ENCODE data around the gene GULP1.
"Not testable (repeated sequence)": the region's sequence is repeated elsewhere in the genome, so short reads cannot be mapped to it uniquely, and the experiment has no call there.

Gene GULP1

DNA sequence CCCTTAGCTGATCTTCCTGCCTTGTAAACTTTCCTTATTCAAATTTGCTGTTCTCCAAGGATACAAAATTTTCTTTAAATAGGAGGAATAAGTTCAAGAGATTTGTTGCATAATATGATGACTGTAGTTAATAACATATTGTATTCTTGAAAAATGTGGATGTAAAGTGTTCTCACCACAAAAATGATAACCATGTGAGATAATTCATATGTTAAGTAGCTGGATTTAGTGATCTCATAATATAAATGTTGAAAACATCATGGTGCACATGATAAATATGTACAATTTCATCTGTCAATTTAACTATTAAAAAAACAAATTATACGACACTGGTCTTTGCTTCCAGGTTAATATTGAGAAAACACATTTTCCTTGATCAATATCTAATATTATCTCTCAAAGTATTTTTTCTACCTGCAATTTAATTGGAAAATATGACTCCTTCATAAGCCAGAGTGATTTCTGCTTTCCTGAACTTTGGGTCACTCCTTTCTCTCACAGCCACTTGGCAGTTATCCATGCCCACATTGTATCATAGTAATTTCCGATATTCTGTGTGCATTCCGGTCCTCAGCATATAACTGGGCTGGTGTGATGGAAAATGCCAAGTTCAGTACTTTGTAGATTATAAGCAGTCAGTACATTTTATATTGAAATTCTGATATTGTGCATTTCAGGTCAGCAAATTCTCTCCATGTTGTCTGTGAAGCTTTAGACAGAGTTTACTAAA is 152.6 kb downstream of the GULP1 start:
- Histone ChIP-seq H3K4me3 (ENCODE audit: low read depth, low read length) (no peak overlapping the region), H3K36me3 (ENCODE audit: control insufficient read depth, insufficient read depth, low read length) (no peaks in the 10 kb centered on the region)

DNA sequence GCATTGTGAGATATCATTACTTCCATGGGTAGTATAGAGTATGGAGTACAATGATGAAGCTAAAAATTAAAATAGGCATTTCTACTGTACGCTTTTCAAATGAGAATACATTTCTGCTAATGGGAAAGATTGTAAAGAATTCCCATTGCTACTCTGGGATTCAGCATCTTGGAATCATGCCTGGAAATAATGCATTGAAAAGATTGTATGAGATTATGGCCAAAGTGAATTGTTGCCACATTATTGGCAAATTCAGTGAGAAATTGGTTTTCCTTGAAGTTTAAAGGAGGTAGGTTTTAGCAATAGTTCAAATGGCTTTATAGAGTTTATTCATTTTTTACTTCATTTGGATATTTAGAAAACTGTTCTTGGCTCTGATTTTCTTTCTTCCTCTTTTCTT is 157.9 kb downstream of the GULP1 start:
- H3K9me3 ChIP-seq (ENCODE audit: control insufficient read depth, insufficient read depth, low read length) = peaks cover 25% of the 10 kb centered on the region
- peaks cover 14% of the 10 kb centered on the region; the same call in 1 of the 2 replicates for H3K36me3 ChIP-seq (ENCODE audit: control insufficient read depth, insufficient read depth, low read length)
- H3K4me1 ChIP-seq (ENCODE audit: control insufficient read depth, insufficient read depth, low read length) = no peaks in the 10 kb centered on the region; the same call in 1 of the 2 replicates
- no peak overlapping the region for H3K9ac ChIP-seq (ENCODE audit: low read depth, low read length)
- H3K27me3 ChIP-seq (ENCODE audit: control insufficient read depth, insufficient read depth, low read length) = no peaks in the 10 kb centered on the region
- H3K27ac ChIP-seq (ENCODE audit: low read depth, low read length) = no peak overlapping the region
- H3K4me3 ChIP-seq (ENCODE audit: low read depth, low read length) = no peak overlapping the region

More for the DNA sequence above, 152.6 kb downstream of the GULP1 start:
- H3K9me3 ChIP-seq (ENCODE audit: control insufficient read depth, insufficient read depth, low read length) = no peaks in the 10 kb centered on the region
- peaks cover 38% of the 10 kb centered on the region for H3K4me1 ChIP-seq (ENCODE audit: control insufficient read depth, insufficient read depth, low read length)
- H3K27ac ChIP-seq (ENCODE audit: low read depth, low read length) = no peak overlapping the region
- H3K9ac ChIP-seq (ENCODE audit: low read depth, low read length) = no peak overlapping the region
- no peaks in the 10 kb centered on the region for H3K27me3 ChIP-seq (ENCODE audit: control insufficient read depth, insufficient read depth, low read length)

DNA sequence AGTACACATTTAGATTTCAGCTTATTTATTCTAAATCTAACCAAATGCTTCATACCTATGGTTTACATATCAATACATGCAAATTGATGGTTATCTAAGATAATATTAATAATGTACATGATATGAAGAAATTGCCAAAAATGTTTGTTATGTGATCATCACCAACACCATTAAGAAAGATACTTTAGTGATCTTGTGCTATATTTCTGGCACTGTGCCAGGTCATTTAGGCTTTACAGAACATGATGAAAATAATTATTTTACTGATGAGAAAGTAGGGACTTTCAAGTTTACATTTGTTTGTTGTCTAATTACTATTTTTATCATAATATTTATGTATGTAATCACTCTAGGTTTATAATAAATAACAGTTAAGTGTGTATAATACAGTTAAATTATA is 158.3 kb downstream of the GULP1 start:
- Histone ChIP-seq H3K27me3 (ENCODE audit: control insufficient read depth, insufficient read depth, low read length) (no peaks in the 10 kb centered on the region), H3K4me3 (ENCODE audit: low read depth, low read length) (no peak overlapping the region), H3K27ac (ENCODE audit: low read depth, low read length) (no peak overlapping the region), H3K4me1 (ENCODE audit: control insufficient read depth, insufficient read depth, low read length) (no peaks in the 10 kb centered on the region; the same call in 1 of the 2 replicates), H3K9ac (ENCODE audit: low read depth, low read length) (no peak overlapping the region), H3K9me3 (ENCODE audit: control insufficient read depth, insufficient read depth, low read length) (peaks cover 28% of the 10 kb centered on the region), H3K36me3 (ENCODE audit: control insufficient read depth, insufficient read depth, low read length) (peaks cover 16% of the 10 kb centered on the region; the same call in 1 of the 2 replicates)

DNA sequence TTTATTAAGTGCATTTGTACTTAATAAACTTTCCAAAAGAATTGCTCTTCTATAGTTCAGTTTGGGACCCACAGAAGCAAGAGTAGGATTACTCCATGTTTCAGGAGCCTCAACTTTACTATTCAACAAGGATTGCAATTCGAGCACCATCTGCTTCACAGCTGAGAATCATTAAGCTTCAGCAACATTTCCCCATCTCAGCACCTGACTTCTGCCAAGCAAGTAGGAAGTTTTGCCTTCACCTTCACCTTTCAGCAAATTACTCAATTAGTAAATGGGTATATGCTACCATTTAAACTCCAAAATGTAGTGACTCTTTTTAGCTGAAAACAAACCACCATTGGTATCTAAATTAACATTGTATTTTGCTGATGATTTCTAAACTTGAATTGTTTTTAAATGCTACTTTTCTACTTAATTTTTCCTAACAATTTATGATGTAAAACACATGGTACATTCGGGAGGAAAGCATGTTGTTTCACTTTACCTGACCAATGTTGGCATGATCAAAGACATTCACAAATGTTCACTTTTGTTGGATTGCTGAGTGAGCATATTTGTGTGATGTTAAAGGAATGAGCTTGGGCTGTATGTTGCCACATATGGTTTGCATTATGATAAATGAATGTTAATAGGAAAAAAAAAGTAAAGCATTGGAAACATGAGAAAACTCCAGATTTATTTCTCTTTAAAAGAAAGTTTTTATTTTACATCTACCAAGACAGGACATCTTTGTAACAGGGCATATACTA is 159.2 kb downstream of the GULP1 start:
- Histone ChIP-seq H3K9me3 (ENCODE audit: control insufficient read depth, insufficient read depth, low read length) (peaks cover 28% of the 10 kb centered on the region), H3K4me3 (ENCODE audit: low read depth, low read length) (no peak overlapping the region), H3K27ac (ENCODE audit: low read depth, low read length) (no peak overlapping the region), H3K4me1 (ENCODE audit: control insufficient read depth, insufficient read depth, low read length) (peaks cover 6% of the 10 kb centered on the region), H3K36me3 (ENCODE audit: control insufficient read depth, insufficient read depth, low read length) (peaks cover 16% of the 10 kb centered on the region; the same call in 1 of the 2 replicates), H3K27me3 (ENCODE audit: control insufficient read depth, insufficient read depth, low read length) (no peaks in the 10 kb centered on the region), H3K9ac (ENCODE audit: low read depth, low read length) (no peak overlapping the region)

DNA sequence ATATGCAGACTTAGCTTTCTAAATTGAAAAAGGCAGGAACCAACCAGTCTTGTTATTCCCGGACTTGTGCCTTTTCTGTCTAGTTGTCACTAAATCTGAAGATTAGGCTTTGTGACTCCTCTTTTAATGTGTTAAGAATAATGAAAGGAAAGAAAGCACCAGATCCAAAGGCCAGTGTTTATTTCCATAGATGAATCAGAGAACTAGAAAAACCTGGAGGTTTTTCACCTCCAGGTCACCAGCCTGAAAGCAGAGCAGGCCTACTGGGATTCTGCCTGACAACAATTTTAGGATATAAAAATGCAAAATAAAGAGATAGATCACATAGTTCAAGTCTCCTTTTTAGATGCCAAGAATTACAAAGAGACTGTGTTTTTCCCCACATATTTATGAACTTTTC is 160.4 kb downstream of the GULP1 start:
- Histone ChIP-seq H3K9me3 (ENCODE audit: control insufficient read depth, insufficient read depth, low read length) (peaks cover 32% of the 10 kb centered on the region), H3K36me3 (ENCODE audit: control insufficient read depth, insufficient read depth, low read length) (peaks cover 16% of the 10 kb centered on the region; the same call in 1 of the 2 replicates), H3K4me1 (ENCODE audit: control insufficient read depth, insufficient read depth, low read length) (peaks cover 16% of the 10 kb centered on the region), H3K4me3 (ENCODE audit: low read depth, low read length) (no peak overlapping the region), H3K27me3 (ENCODE audit: control insufficient read depth, insufficient read depth, low read length) (no peaks in the 10 kb centered on the region), H3K27ac (ENCODE audit: low read depth, low read length) (no peak overlapping the region), H3K9ac (ENCODE audit: low read depth, low read length) (no peak overlapping the region)

DNA sequence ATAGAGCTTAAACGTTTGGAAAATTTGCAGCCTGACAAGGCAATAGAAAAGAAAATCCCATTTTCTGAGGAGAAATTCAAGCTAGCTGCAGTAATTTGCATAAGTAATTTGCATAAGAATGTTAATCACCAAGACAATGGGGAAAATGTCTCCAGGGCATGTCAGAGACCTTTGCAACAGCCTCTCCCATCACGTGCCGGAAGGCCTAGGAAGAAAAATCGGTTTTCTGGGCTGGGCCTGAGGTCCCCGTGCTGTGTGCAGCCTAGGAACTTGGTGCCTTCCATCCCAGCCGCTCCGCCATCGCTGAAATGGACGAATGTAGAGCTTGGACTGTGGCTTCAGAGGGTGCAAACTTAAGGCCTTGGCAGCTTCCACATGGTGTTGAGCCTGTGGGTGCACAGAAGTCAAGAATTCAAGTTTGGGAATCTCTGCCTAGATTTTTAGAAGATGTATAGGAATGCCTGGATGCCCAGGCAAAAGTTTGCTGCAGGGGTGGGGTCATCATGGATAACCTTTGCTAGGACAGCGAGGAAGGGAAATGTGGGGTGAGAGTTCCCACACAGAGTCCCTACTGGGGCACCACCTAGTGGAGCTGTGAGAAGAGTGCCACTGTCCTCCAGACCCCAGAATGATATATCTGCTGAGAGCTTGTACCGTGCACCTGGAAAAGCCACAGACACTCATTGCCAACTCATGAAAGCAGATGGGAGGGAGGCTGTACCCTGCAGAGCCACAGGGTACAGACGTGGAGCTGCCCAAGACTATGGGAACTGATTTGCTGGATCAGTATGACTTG is 164.6 kb downstream of the GULP1 start:
- peaks cover 24% of the 10 kb centered on the region for H3K4me1 ChIP-seq (ENCODE audit: control insufficient read depth, insufficient read depth, low read length)
- H3K27ac ChIP-seq (ENCODE audit: low read depth, low read length) = peak overlapping the region; percentile 83
- no peaks in the 10 kb centered on the region for H3K27me3 ChIP-seq (ENCODE audit: control insufficient read depth, insufficient read depth, low read length)
- H3K4me3 ChIP-seq (ENCODE audit: low read depth, low read length) = no peak overlapping the region; the same call in 1 of the 2 replicates
- H3K36me3 ChIP-seq (ENCODE audit: control insufficient read depth, insufficient read depth, low read length) = peaks cover 16% of the 10 kb centered on the region; the same call in 1 of the 2 replicates
- peaks cover 36% of the 10 kb centered on the region for H3K9me3 ChIP-seq (ENCODE audit: control insufficient read depth, insufficient read depth, low read length)
- peak overlapping the region; percentile 45; the same call in 1 of the 2 replicates for H3K9ac ChIP-seq (ENCODE audit: low read depth, low read length)

DNA sequence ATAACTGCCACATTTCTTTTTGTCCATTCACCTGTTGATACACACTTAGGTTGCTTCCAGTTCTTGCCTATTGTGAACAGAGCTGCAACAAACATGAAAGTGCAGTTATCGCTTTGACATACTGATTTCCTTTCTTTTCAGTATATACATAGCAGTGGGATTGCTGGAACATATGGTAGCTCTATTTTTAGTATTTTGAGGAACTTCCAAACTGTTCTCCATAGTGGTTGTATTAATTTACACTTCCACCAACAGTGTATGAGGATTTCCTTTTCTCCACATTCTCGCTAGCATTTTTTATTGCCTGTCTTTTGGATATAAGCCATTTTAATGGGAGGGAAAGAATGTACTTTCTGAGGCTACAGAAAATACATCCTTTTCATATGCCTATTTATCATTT is 167.4 kb downstream of the GULP1 start:
- Histone ChIP-seq H3K9ac (ENCODE audit: low read depth, low read length) (no peak overlapping the region), H3K36me3 (ENCODE audit: control insufficient read depth, insufficient read depth, low read length) (peaks cover 7% of the 10 kb centered on the region; the same call in 1 of the 2 replicates), H3K27me3 (ENCODE audit: control insufficient read depth, insufficient read depth, low read length) (no peaks in the 10 kb centered on the region), H3K9me3 (ENCODE audit: control insufficient read depth, insufficient read depth, low read length) (peaks cover 16% of the 10 kb centered on the region), H3K4me1 (ENCODE audit: control insufficient read depth, insufficient read depth, low read length) (peaks cover 48% of the 10 kb centered on the region), H3K4me3 (ENCODE audit: low read depth, low read length) (no peak overlapping the region), H3K27ac (ENCODE audit: low read depth, low read length) (no peak overlapping the region)

DNA sequence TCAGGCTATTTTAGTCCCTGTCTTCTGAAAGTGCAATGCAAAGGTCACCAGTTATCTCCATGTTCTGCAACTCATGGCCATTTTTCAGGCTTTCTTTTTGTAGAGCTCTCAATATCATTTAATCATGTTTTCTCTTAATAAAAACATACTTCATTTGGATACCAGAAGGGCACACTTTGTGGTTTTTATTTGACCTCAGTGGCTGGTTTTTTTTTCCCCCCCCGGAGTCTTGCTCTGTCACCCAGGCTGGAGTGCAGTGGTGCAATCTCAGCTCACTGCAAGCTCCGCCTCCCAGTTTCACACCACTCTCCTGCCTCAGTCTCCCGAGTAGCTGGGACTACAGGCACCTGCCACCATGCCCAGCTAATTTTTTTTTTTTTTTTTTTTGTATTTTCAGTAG is 174.4 kb downstream of the GULP1 start:
- not testable (repeated sequence) for H3K4me3 ChIP-seq (ENCODE audit: low read depth, low read length); H3K9ac ChIP-seq (ENCODE audit: low read depth, low read length); H3K27ac ChIP-seq (ENCODE audit: low read depth, low read length); H3K9me3 ChIP-seq (ENCODE audit: control insufficient read depth, insufficient read depth, low read length); H3K36me3 ChIP-seq (ENCODE audit: control insufficient read depth, insufficient read depth, low read length); H3K27me3 ChIP-seq (ENCODE audit: control insufficient read depth, insufficient read depth, low read length)
- H3K4me1 ChIP-seq (ENCODE audit: control insufficient read depth, insufficient read depth, low read length) = peaks cover 49% of the 10 kb centered on the region

DNA sequence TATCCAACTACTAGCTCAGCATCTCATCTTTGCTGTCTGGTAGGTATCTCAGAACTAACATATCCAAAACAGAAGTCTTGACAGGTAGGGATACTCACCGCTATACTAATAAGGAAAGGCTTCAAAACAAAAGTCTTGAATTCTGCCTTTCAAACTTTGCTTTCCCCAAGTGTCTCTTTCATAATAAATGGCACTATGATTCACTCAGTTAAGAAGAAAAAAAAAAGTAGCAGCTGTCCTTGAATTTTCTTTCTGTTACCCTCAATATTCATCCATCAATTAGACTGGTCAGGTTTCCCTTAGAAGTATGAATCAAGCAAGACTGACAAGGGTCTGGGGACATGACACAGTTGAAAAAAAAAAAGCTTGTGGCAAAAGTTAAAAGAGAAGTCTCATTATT is 175.1 kb downstream of the GULP1 start:
- Histone ChIP-seq H3K4me1 (ENCODE audit: control insufficient read depth, insufficient read depth, low read length) (peaks cover 48% of the 10 kb centered on the region), H3K27ac (ENCODE audit: low read depth, low read length) (no peak overlapping the region), H3K9me3 (ENCODE audit: control insufficient read depth, insufficient read depth, low read length) (0 out of 2 replicates have a peak, but pooled peaks cover 3% of the 10 kb centered on the region), H3K4me3 (ENCODE audit: low read depth, low read length) (no peak overlapping the region), H3K9ac (ENCODE audit: low read depth, low read length) (no peak overlapping the region), H3K27me3 (ENCODE audit: control insufficient read depth, insufficient read depth, low read length) (no peaks in the 10 kb centered on the region), H3K36me3 (ENCODE audit: control insufficient read depth, insufficient read depth, low read length) (no peaks in the 10 kb centered on the region)

DNA sequence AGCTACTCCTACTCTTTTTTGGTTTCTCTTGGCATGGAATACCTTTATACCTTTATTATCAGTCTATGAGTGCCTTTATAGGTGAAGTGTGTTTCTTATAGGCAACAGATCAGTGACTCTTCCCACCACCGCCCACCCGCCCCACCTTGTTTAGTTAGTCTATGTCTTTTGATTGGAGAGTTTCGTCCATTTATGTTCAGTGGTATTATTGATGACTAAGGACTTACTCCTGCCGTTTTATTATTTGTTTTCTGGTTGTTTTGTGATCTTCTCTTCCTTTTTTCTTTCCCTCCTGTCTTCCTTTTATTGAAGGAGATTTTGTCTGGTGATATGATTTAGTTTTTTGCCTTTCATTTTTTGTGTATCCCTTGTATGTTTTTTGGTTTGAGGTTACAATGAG is 179.5 kb downstream of the GULP1 start:
- no peak overlapping the region for H3K9ac ChIP-seq (ENCODE audit: low read depth, low read length)
- no peaks in the 10 kb centered on the region for H3K36me3 ChIP-seq (ENCODE audit: control insufficient read depth, insufficient read depth, low read length)
- 0 out of 2 replicates have a peak, but pooled peaks cover 3% of the 10 kb centered on the region for H3K9me3 ChIP-seq (ENCODE audit: control insufficient read depth, insufficient read depth, low read length)
- peaks cover 33% of the 10 kb centered on the region for H3K4me1 ChIP-seq (ENCODE audit: control insufficient read depth, insufficient read depth, low read length)
- no peak overlapping the region for H3K27ac ChIP-seq (ENCODE audit: low read depth, low read length)
- H3K4me3 ChIP-seq (ENCODE audit: low read depth, low read length) = no peak overlapping the region
- no peaks in the 10 kb centered on the region for H3K27me3 ChIP-seq (ENCODE audit: control insufficient read depth, insufficient read depth, low read length)
